GM23248 (cell line): ENCODE measurements around the gene UST. TPM values are rescaled to one million over a fixed set of nuclear protein-coding genes. Genes with fewer than 3 reads are reported as not detected.

Source experiments
- DNase-seq: peaks from one replicate; pipeline ENCODE4 v3.0.0-alpha.2; 2015
- H2AFZ ChIP-seq: fragments of 200-600 bp; sonication (generic); 2 replicates; pipeline ENCODE4 v1.6.1; 2016; ENCODE audit warnings: antibody characterized with exemption
- H3F3A ChIP-seq: fragments of 200-600 bp; sonication (generic); 2 replicates; pipeline ENCODE4 v1.6.1; 2016; ENCODE audit warnings: mild to moderate bottlenecking, antibody characterized with exemption, mixed run types; ENCODE audit not compliant: insufficient read depth
- H3K27ac ChIP-seq: fragments of 200-600 bp; sonication (generic); 2 replicates; pipeline ENCODE4 v1.5.1; 2016; ENCODE audit warnings: mild to moderate bottlenecking
- H3K27me3 ChIP-seq: fragments of 200-600 bp; sonication (generic); replicated peaks from 2 replicates; pipeline ENCODE4 v1.6.1; 2016; ENCODE audit warnings: mild to moderate bottlenecking; ENCODE audit not compliant: insufficient read depth
- H3K36me3 ChIP-seq: fragments of 200-600 bp; sonication (generic); 2 replicates; pipeline ENCODE4 v1.6.1; 2016; ENCODE audit warnings: low read depth, mild to moderate bottlenecking
- H3K4me1 ChIP-seq: fragments of 200-600 bp; sonication (generic); 2 replicates; pipeline ENCODE4 v1.6.1; 2016; ENCODE audit warnings: mild to moderate bottlenecking; ENCODE audit not compliant: insufficient read depth
- H3K4me2 ChIP-seq: fragments of 200-600 bp; sonication (generic); one replicate; pipeline ENCODE4 v1.6.1; 2016; ENCODE audit warnings: mild to moderate bottlenecking; ENCODE audit not compliant: unreplicated experiment
- H3K4me3 ChIP-seq: fragments of 200-600 bp; sonication (generic); 2 replicates; pipeline ENCODE4 v1.5.1; 2016; ENCODE audit warnings: mild to moderate bottlenecking
- H3K79me2 ChIP-seq: fragments of 200-600 bp; sonication (generic); 2 replicates; pipeline ENCODE4 v1.6.1; 2016; ENCODE audit warnings: mild to moderate bottlenecking; ENCODE audit not compliant: insufficient read depth
- H3K9ac ChIP-seq: fragments of 200-600 bp; sonication (generic); 2 replicates; pipeline ENCODE4 v1.6.1; 2016; ENCODE audit warnings: mild to moderate bottlenecking
- H3K9me2 ChIP-seq: fragments of 200-600 bp; sonication (generic); 2 replicates; pipeline ENCODE4 v1.6.1; 2016; ENCODE audit warnings: mixed run types, mild to moderate bottlenecking, moderate library complexity; ENCODE audit not compliant: insufficient read depth
- H3K9me3 ChIP-seq: fragments of 200-600 bp; sonication (generic); one replicate; pipeline ENCODE4 v1.6.1; 2017; ENCODE audit warnings: low read depth
- H4K20me1 ChIP-seq: fragments of 200-600 bp; sonication (generic); 2 replicates; pipeline ENCODE4 v1.6.0; 2016; ENCODE audit not compliant: insufficient read depth
- EZH2 ChIP-seq: fragments of 200-600 bp; sonication (generic); IDR thresholded peaks from 2 replicates; pipeline ENCODE4 v1.6.1; 2018; ENCODE audit warnings: antibody characterized with exemption, mild to moderate bottlenecking; ENCODE audit not compliant: insufficient read depth, poor library complexity, severe bottlenecking
- EZH2phosphoT487 ChIP-seq: fragments of 200-600 bp; sonication (generic); IDR thresholded peaks from 2 replicates; pipeline ENCODE4 v1.6.1; 2018; ENCODE audit warnings: antibody characterized with exemption, moderate library complexity, mild to moderate bottlenecking, low read depth; ENCODE audit not compliant: insufficient read depth
- whole genome bisulfite sequencing, 2 experiments: methylation state at CpG; one replicate each; pipeline ENCODE4 v1.1.6; 2015 to 2017; ENCODE audit warnings: low lambda C conversion rate in 2 of 2, low coverage in 1 of 2; ENCODE audit errors: missing lambda C conversion rate in 2 of 2; 5-methylcytosine and 5-hydroxymethylcytosine counted together
- in situ Hi-C: fragments of 300-500 bp; cut with MboI; formaldehyde crosslinking; loops from 2 replicates; pipeline ENCODE4 v1.15.0; 2020
- polyA plus RNA-seq: library from polyadenylated mRNA; unstranded; fragments of >200 nt; fragmentation: Nextera tagmentation; extraction: Ambion mirVana; gene quantifications from 2 replicates; pipeline ENCODE4 v1.2.1, GENCODE V29; 2016
- total RNA-seq: library from RNA; depleted of rRNA; stranded (reverse); fragments of >200 nt; shearing (Covaris generic); gene quantifications from 2 replicates; pipeline ENCODE4 v1.2.3, GENCODE V29; 2014

The UST gene
- total and polyA plus RNA-seq, 2 experiments from 2014 or later, result 10.1 to 23.3 TPM

GRCh38 chr6:148745926-148746325, 904 bp upstream of the UST start:
- H3K4me3 ChIP-seq, result peak overlapping the region; percentile 83
- H3K79me2 ChIP-seq, result peaks cover 30% of the 10 kb centered on the region
- WGBS, 2 experiments, result 22 to 35% methylated on average over 6 of the region's 6 CpGs
- H3K9me3 ChIP-seq, result no peaks in the 10 kb centered on the region
- TF ChIP-seq EZH2 (no peak), EZH2phosphoT487 (no peak)
- peak overlapping the region; percentile 87 for H3K9ac ChIP-seq
- no peaks in the 10 kb centered on the region for H3K36me3 ChIP-seq
- no peaks in the 10 kb centered on the region for H4K20me1 ChIP-seq
- DNase-seq, result peak; percentile 55
- H3K4me1 ChIP-seq, result peaks cover 20% of the 10 kb centered on the region
- peak overlapping the region; percentile 89 for H3K4me2 ChIP-seq
- H3K9me2 ChIP-seq, result no peaks in the 10 kb centered on the region
- H3K27ac ChIP-seq, result peak overlapping the region; percentile 79
- peak overlapping the region; percentile 81 for H2AFZ ChIP-seq
- H3F3A ChIP-seq, result peaks cover 10% of the 10 kb centered on the region; the same call in 1 of the 2 replicates
- in situ Hi-C loops, result loop anchor here (10.0 kb wide), 1 partner anchor 199 kb away; no protein-coding TSS in a partner anchor
- H3K27me3 ChIP-seq, result no peaks in the 10 kb centered on the region

GRCh38 chr6:148747145-148747470, 278 bp downstream of the UST start:
- peak overlapping the region; percentile 85 for H3K4me2 ChIP-seq
- H3K27me3 ChIP-seq, result no peaks in the 10 kb centered on the region
- H3K9me2 ChIP-seq, result no peaks in the 10 kb centered on the region
- peak overlapping the region; percentile 81 for H2AFZ ChIP-seq
- peak overlapping the region; percentile 87 for H3K9ac ChIP-seq
- TF ChIP-seq EZH2 (no peak), EZH2phosphoT487 (no peak)
- peaks cover 41% of the 10 kb centered on the region for H3K79me2 ChIP-seq
- H4K20me1 ChIP-seq, result no peaks in the 10 kb centered on the region
- peak; percentile 82 for DNase-seq
- 1 to 2% methylated on average over 11 to 15 of the region's 45 CpGs for WGBS, 2 experiments
- in situ Hi-C loops, result loop anchor here (10.0 kb wide), 1 partner anchor 198 kb away; no protein-coding TSS in a partner anchor
- H3K36me3 ChIP-seq, result no peaks in the 10 kb centered on the region
- peaks cover 17% of the 10 kb centered on the region for H3F3A ChIP-seq
- H3K9me3 ChIP-seq, result no peaks in the 10 kb centered on the region
- peaks cover 30% of the 10 kb centered on the region for H3K4me1 ChIP-seq
- H3K27ac ChIP-seq, result peak overlapping the region; percentile 79
- peak overlapping the region; percentile 83 for H3K4me3 ChIP-seq

GRCh38 chr6:148747471-148748165, 788 bp downstream of the UST start:
- Histone ChIP-seq H3K4me1 (peaks cover 30% of the 10 kb centered on the region), H3K9me2 (no peaks in the 10 kb centered on the region), H3K36me3 (no peaks in the 10 kb centered on the region), H3K27me3 (no peaks in the 10 kb centered on the region), H3K4me2 (peak overlapping the region; percentile 85), H3K27ac (peak overlapping the region; percentile 79), H3K9ac (peak overlapping the region; percentile 87), H3K79me2 (peaks cover 46% of the 10 kb centered on the region), H3K4me3 (peak overlapping the region; percentile 83), H4K20me1 (no peaks in the 10 kb centered on the region), H3K9me3 (no peaks in the 10 kb centered on the region), H3F3A (peaks cover 22% of the 10 kb centered on the region), H2AFZ (peak overlapping the region; percentile 81)
- in situ Hi-C loops, result loop anchor here (10.0 kb wide), 1 partner anchor 197 kb away; no protein-coding TSS in a partner anchor
- peak; percentile 77 for DNase-seq
- TF ChIP-seq EZH2phosphoT487 (no peak), EZH2 (no peak)
- 1 to 3% methylated on average over 30 to 38 of the region's 66 CpGs for WGBS, 2 experiments

GRCh38 chr6:148749674-148750073, 2.8 kb downstream of the UST start:
- in situ Hi-C loops, result loop anchor here (10.0 kb wide), 1 partner anchor 195 kb away; no protein-coding TSS in a partner anchor
- WGBS, 2 experiments, result 92 to 97% methylated on average over 1 of the region's 1 CpG

More at GRCh38 chr6:148749674-148750073, 2.8 kb downstream of the UST start:
- no peak for DNase-seq
- TF ChIP-seq EZH2, result no peak
- no peak for TF ChIP-seq EZH2phosphoT487
- H3K4me1 ChIP-seq, result peaks cover 30% of the 10 kb centered on the region
- H3F3A ChIP-seq, result peaks cover 24% of the 10 kb centered on the region
- no peak overlapping the region for H3K4me2 ChIP-seq
- no peaks in the 10 kb centered on the region for H3K27me3 ChIP-seq
- no peak overlapping the region for H2AFZ ChIP-seq
- H3K27ac ChIP-seq, result no peak overlapping the region
- H3K9ac ChIP-seq, result no peak overlapping the region
- H3K4me3 ChIP-seq, result no peak overlapping the region
- no peaks in the 10 kb centered on the region for H3K9me2 ChIP-seq
- H3K36me3 ChIP-seq, result no peaks in the 10 kb centered on the region
- no peaks in the 10 kb centered on the region for H3K9me3 ChIP-seq
- no peaks in the 10 kb centered on the region for H4K20me1 ChIP-seq
- peaks cover 66% of the 10 kb centered on the region for H3K79me2 ChIP-seq
